NCI-H2196 (cell line): ENCODE measurements around the gene SLC35A5.

Experiments used
- DNase-seq: peaks from one replicate; lab custom pipeline; 2025; ENCODE audit not compliant: unreplicated experiment; lab: John Stamatoyannopoulos, UW

Gene SLC35A5

GRCh38 chr3:112619295-112619694 lies 57.5 kb downstream of the SLC35A5 start:
- no peak for DNase-seq

- DNase-seq: no peak
Observed at GRCh38 chr3:112623213-112623612, 61.4 kb downstream of the SLC35A5 start.

- DNase-seq: no peak
Observed at GRCh38 chr3:112623717-112624116, 61.9 kb downstream of the SLC35A5 start.

GRCh38 chr3:112627419-112627818 lies 65.6 kb downstream of the SLC35A5 start:
- DNase-seq: no peak

GRCh38 chr3:112627919-112628466 lies 66.1 kb downstream of the SLC35A5 start:
- DNase-seq: peak; percentile 55

- peak; percentile 43 for DNase-seq
Observed at GRCh38 chr3:112629425-112629824, 67.6 kb downstream of the SLC35A5 start.

- no peak for DNase-seq
Observed at GRCh38 chr3:112631257-112631656, 69.4 kb downstream of the SLC35A5 start.

- DNase-seq: no peak
Observed at GRCh38 chr3:112632596-112632995, 70.8 kb downstream of the SLC35A5 start.

- DNase-seq: no peak
Observed at GRCh38 chr3:112633191-112633590, 71.3 kb downstream of the SLC35A5 start.

GRCh38 chr3:112633757-112634156 lies 71.9 kb downstream of the SLC35A5 start:
- peak; percentile 19 for DNase-seq

GRCh38 chr3:112634786-112635541 lies 73.1 kb downstream of the SLC35A5 start:
- DNase-seq: peak; percentile 13
